H9 (cell line): ENCODE results near the gene RAB14. TPM values are rescaled to one million over a fixed set of nuclear protein-coding genes. Genes with fewer than 3 reads are reported as not detected.

ENCODE experiments used
- DNase-seq: peaks from one replicate; pipeline ENCODE4 v3.0.0-alpha.2; 2017
- H2AFZ ChIP-seq: one replicate; pipeline ENCODE4 v1.6.1; 2013; ENCODE audit warnings: mild to moderate bottlenecking, low read length, control low read depth, moderate library complexity
- H2AK5ac ChIP-seq: 2 replicates; pipeline ENCODE4 v1.6.1; 2013; ENCODE audit warnings: low read length, control low read depth, mixed read lengths; ENCODE audit not compliant: insufficient read length
- H2BK120ac ChIP-seq: one replicate; pipeline ENCODE4 v1.6.1; 2013; ENCODE audit warnings: low read depth, mild to moderate bottlenecking, low read length, control low read depth, inconsistent platforms; ENCODE audit not compliant: poor library complexity, severe bottlenecking
- H2BK12ac ChIP-seq: 2 replicates; pipeline ENCODE4 v1.6.1; 2013; ENCODE audit warnings: low read length, control low read depth, mixed read lengths, low read depth; ENCODE audit not compliant: insufficient read length
- H2BK15ac ChIP-seq: 2 replicates; pipeline ENCODE4 v1.6.1; 2013; ENCODE audit warnings: low read depth, low read length, control low read depth
- H2BK20ac ChIP-seq: one replicate; pipeline ENCODE4 v1.6.1; 2013; ENCODE audit warnings: low read depth, mild to moderate bottlenecking, low read length, control low read depth, inconsistent platforms; ENCODE audit not compliant: poor library complexity, severe bottlenecking
- H2BK5ac ChIP-seq: 2 replicates; pipeline ENCODE4 v1.6.1; 2013; ENCODE audit warnings: low read length, control low read depth, mixed read lengths; ENCODE audit not compliant: insufficient read length
- H3K14ac ChIP-seq: 2 replicates; pipeline ENCODE4 v1.6.1; 2013; ENCODE audit warnings: low read length, control low read depth; ENCODE audit not compliant: insufficient read depth
- H3K18ac ChIP-seq: 2 replicates; pipeline ENCODE4 v1.6.1; 2013; ENCODE audit warnings: low read depth, mild to moderate bottlenecking, mixed read lengths, low read length, control low read depth; ENCODE audit not compliant: insufficient read length
- H3K23ac ChIP-seq: 2 replicates; pipeline ENCODE4 v1.6.1; 2013; ENCODE audit warnings: low read length, control low read depth, mixed read lengths, low read depth; ENCODE audit not compliant: insufficient read length
- H3K23me2 ChIP-seq: 2 replicates; pipeline ENCODE4 v1.6.1; 2013; ENCODE audit warnings: low read depth, mild to moderate bottlenecking, mixed read lengths, low read length, control low read depth; ENCODE audit not compliant: insufficient read length, poor library complexity, severe bottlenecking
- H3K27ac ChIP-seq: 2 replicates; pipeline ENCODE4 v1.5.1; 2013; ENCODE audit warnings: low read length, control low read depth, mixed read lengths, low read depth; ENCODE audit not compliant: insufficient read length
- H3K27me3 ChIP-seq: 2 replicates; pipeline ENCODE4 v1.6.1; 2013; ENCODE audit warnings: low read length, control low read depth, inconsistent platforms; ENCODE audit not compliant: insufficient read depth
- H3K4ac ChIP-seq: 2 replicates; pipeline ENCODE4 v1.6.1; 2013; ENCODE audit warnings: low read depth, mild to moderate bottlenecking, control low read depth, inconsistent platforms, low read length, moderate library complexity
- H3K4me1 ChIP-seq: 2 replicates; pipeline ENCODE4 v1.6.1; 2013; ENCODE audit warnings: low read length, control low read depth, inconsistent platforms; ENCODE audit not compliant: insufficient read depth
- H3K4me2 ChIP-seq: 2 replicates; pipeline ENCODE4 v1.6.1; 2013; ENCODE audit warnings: low read length, control low read depth, mixed read lengths; ENCODE audit not compliant: insufficient read length, insufficient read depth
- H3K56ac ChIP-seq: 2 replicates; pipeline ENCODE4 v1.6.1; 2013; ENCODE audit warnings: low read depth, mild to moderate bottlenecking, mixed read lengths, low read length, control low read depth; ENCODE audit not compliant: insufficient read length
- H3K79me1 ChIP-seq: 2 replicates; pipeline ENCODE4 v1.6.1; 2013; ENCODE audit warnings: low read depth, mild to moderate bottlenecking, moderate library complexity, low read length, control low read depth, inconsistent platforms; ENCODE audit not compliant: insufficient read depth, poor library complexity, severe bottlenecking
- H3K79me2 ChIP-seq: 2 replicates; pipeline ENCODE4 v1.6.1; 2013; ENCODE audit warnings: low read length, control low read depth, inconsistent platforms; ENCODE audit not compliant: insufficient read depth
- H3K9ac ChIP-seq: 2 replicates; pipeline ENCODE4 v1.6.1; 2013; ENCODE audit warnings: low read length, control low read depth, mixed read lengths; ENCODE audit not compliant: insufficient read length; ENCODE audit errors: extremely low read depth
- H3K9me3 ChIP-seq: one replicate; pipeline ENCODE4 v1.6.1; 2013; ENCODE audit warnings: low read depth, low read length, inconsistent platforms; ENCODE audit not compliant: control insufficient read depth
- H3T11ph ChIP-seq: one replicate; pipeline ENCODE4 v1.6.1; 2013; ENCODE audit warnings: mild to moderate bottlenecking, low read length, control low read depth, inconsistent platforms
- H4K20me1 ChIP-seq: one replicate; pipeline ENCODE4 v1.6.1; 2013; ENCODE audit not compliant: control insufficient read depth, insufficient read length, insufficient read depth
- H4K5ac ChIP-seq: 2 replicates; pipeline ENCODE4 v1.6.1; 2013; ENCODE audit warnings: low read depth, mild to moderate bottlenecking, mixed read lengths, low read length, control low read depth; ENCODE audit not compliant: insufficient read length
- H4K8ac ChIP-seq: replicated peaks from 2 replicates; pipeline ENCODE4 v1.6.1; 2013; ENCODE audit warnings: low read length, control low read depth, mixed read lengths, low read depth; ENCODE audit not compliant: insufficient read length
- H4K91ac ChIP-seq: 2 replicates; pipeline ENCODE4 v1.6.1; 2013; ENCODE audit warnings: low read depth, mild to moderate bottlenecking, moderate library complexity, mixed read lengths, low read length, control low read depth; ENCODE audit not compliant: insufficient read length
- H3K27ac Mint-ChIP-seq, 3 experiments: 2 replicates in 2 of 3; 3 replicates in 1 of 3; pipeline ENCODE4 v1.8.0; 2020 to 2021; ENCODE audit warnings: mixed read lengths in 3 of 3, mild to moderate bottlenecking in 1 of 3, moderate library complexity in 1 of 3
- H3K27me3 Mint-ChIP-seq: 2 replicates; pipeline ENCODE4 v1.8.0; 2021; ENCODE audit warnings: low read depth, mild to moderate bottlenecking, moderate library complexity, mixed read lengths
- H3K36me3 Mint-ChIP-seq, 3 experiments: 2 replicates in 2 of 3; 3 replicates in 1 of 3; pipeline ENCODE4 v1.8.0; 2020 to 2021; ENCODE audit warnings: low read depth in 3 of 3, mixed read lengths in 3 of 3; ENCODE audit not compliant: insufficient read depth in 1 of 3
- H3K4me1 Mint-ChIP-seq, 2 experiments: 2 replicates each; pipeline ENCODE4 v1.8.0; 2020; ENCODE audit warnings: mixed read lengths in 2 of 2
- H3K4me3 Mint-ChIP-seq, 2 experiments: 2 replicates in 1 of 2; 3 replicates in 1 of 2; pipeline ENCODE4 v1.8.0; 2020 to 2021; ENCODE audit warnings: mild to moderate bottlenecking in 2 of 2, mixed read lengths in 2 of 2, moderate library complexity in 1 of 2
- H3K9me3 Mint-ChIP-seq, 2 experiments: 2 replicates in 1 of 2; 3 replicates in 1 of 2; pipeline ENCODE4 v1.8.0; 2020; ENCODE audit warnings: mild to moderate bottlenecking in 2 of 2, mixed read lengths in 2 of 2, moderate library complexity in 1 of 2
- CTCF ChIP-seq: fragments of 200-600 bp; sonication (generic); conservative IDR thresholded peaks from 3 replicates; pipeline ENCODE4 v1.8.0; 2021; ENCODE audit warnings: antibody characterized with exemption, mild to moderate bottlenecking
- WGBS: extraction: QIAGEN DNeasy Blood & Tissue Kit; methylation state at CpG from one replicate; pipeline ENCODE4 v1.1.7; 2013; ENCODE audit warnings: missing lambda C conversion rate, low lambda C conversion rate, mixed read lengths; ENCODE audit not compliant: insufficient read length; ENCODE audit errors: extremely low coverage; 5-methylcytosine and 5-hydroxymethylcytosine counted together
- total RNA-seq: library from RNA; stranded (reverse); gene quantifications from 2 replicates; pipeline ENCODE4 v1.2.1, GENCODE V29; 2021

RAB14 gene
- total RNA-seq, 1 experiment from 2014 or later = 33.6 TPM

GRCh38 chr9:121218357-121219027 is 16.8 kb upstream of the RAB14 start:
- H2BK120ac ChIP-seq = no peak overlapping the region
- no peak overlapping the region for H3K9ac ChIP-seq
- H3K4ac ChIP-seq = no peak overlapping the region
- no peak overlapping the region for H2BK12ac ChIP-seq
- H2BK15ac ChIP-seq = no peak overlapping the region
- H3K23me2 ChIP-seq = no peaks in the 10 kb centered on the region
- no peaks in the 10 kb centered on the region for H4K20me1 ChIP-seq
- Mint-ChIP-seq H3K27ac (no peak overlapping the region), H3K9me3 (no peaks in the 10 kb centered on the region), H3K27me3 (peaks cover 54% of the 10 kb centered on the region), H3K4me1 (peaks cover 42 to 49% of the 10 kb centered on the region in 2 experiments), H3K4me3 (no peak overlapping the region), H3K36me3 (no peaks in the 10 kb centered on the region; a peak in 1 of 7 replicates)
- no peak overlapping the region for H2BK20ac ChIP-seq
- H3K9me3 ChIP-seq = no peaks in the 10 kb centered on the region
- no peak overlapping the region for H3K18ac ChIP-seq
- no peak overlapping the region for H3T11ph ChIP-seq
- no peak overlapping the region for H3K14ac ChIP-seq
- H2AFZ ChIP-seq = no peak overlapping the region
- H2BK5ac ChIP-seq = no peak overlapping the region
- H3K79me2 ChIP-seq = no peaks in the 10 kb centered on the region
- no peaks in the 10 kb centered on the region for H3K79me1 ChIP-seq
- no peak overlapping the region for H4K5ac ChIP-seq
- no peak overlapping the region for H3K4me2 ChIP-seq
- H3K56ac ChIP-seq = no peak overlapping the region
- DNase-seq = no peak
- H3K27ac ChIP-seq = no peak overlapping the region
- peaks cover 12% of the 10 kb centered on the region; the same call in 1 of the 2 replicates for H3K4me1 ChIP-seq
- no peak overlapping the region for H3K23ac ChIP-seq
- 0 out of 2 replicates have a peak, but pooled peaks cover 2% of the 10 kb centered on the region for H3K27me3 ChIP-seq
- no peak for TF ChIP-seq CTCF
- no CpG with 5 or more reads among the region's 8 CpGs for WGBS
- H4K91ac ChIP-seq = no peak overlapping the region
- no peak overlapping the region for H4K8ac ChIP-seq
- no peak overlapping the region for H2AK5ac ChIP-seq
